ENCODE results near the gene IRF7. TPM values are rescaled to one million over a fixed set of nuclear protein-coding genes. Genes with fewer than 3 reads are reported as not detected.

Gene IRF7
- total RNA-seq, 1 experiment from 2014 or later, result 8.8 TPM

DNA sequence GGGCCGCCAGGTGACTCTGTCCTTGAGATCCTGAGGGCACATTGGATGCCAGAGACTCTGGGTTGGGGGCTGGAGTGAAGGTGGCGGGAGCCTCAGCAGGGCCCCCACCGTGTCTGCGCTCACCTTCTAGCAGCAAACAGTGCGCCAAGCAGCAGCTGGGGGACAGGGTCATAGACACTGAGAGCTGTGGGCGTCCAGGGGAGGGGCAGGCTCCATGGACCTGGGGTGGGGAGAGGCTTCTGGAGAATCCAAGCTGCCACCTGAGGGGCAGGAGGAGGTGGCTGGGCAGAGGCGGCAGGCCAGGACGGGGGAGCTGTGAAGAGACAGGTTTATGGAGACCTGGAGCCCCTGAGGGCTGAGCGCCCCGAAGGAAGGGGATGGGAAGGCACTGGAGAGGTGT is 31.5 kb downstream of the IRF7 start:
- Histone ChIP-seq H3K36me3 (ENCODE audit: insufficient read depth, low read length, poor library complexity, severe bottlenecking) (peaks cover 35% of the 10 kb centered on the region), H3K4me1 (ENCODE audit: insufficient read depth, low read length, poor library complexity, severe bottlenecking) (no peaks in the 10 kb centered on the region), H3K4me3 (ENCODE audit: low read depth, low read length, poor library complexity, severe bottlenecking) (no peak overlapping the region), H3K27me3 (replicated peaks; ENCODE audit: insufficient read depth, low read depth, low read length, poor library complexity) (no peaks in the 10 kb centered on the region), H3K27ac (ENCODE audit: low read depth, low read length, poor library complexity, severe bottlenecking) (no peak overlapping the region), H3K9me3 (ENCODE audit: low read depth, low read length, poor library complexity, severe bottlenecking) (no peaks in the 10 kb centered on the region)
- BruUV-seq (replicated peaks), result no TSS peak
- TF ChIP-seq EZH2 (IDR thresholded peaks at IDR 0.05; ENCODE audit: borderline replicate concordance, low read depth, low read length, poor library complexity, severe bottlenecking), result no peak
- TF ChIP-seq, protein P1, sequence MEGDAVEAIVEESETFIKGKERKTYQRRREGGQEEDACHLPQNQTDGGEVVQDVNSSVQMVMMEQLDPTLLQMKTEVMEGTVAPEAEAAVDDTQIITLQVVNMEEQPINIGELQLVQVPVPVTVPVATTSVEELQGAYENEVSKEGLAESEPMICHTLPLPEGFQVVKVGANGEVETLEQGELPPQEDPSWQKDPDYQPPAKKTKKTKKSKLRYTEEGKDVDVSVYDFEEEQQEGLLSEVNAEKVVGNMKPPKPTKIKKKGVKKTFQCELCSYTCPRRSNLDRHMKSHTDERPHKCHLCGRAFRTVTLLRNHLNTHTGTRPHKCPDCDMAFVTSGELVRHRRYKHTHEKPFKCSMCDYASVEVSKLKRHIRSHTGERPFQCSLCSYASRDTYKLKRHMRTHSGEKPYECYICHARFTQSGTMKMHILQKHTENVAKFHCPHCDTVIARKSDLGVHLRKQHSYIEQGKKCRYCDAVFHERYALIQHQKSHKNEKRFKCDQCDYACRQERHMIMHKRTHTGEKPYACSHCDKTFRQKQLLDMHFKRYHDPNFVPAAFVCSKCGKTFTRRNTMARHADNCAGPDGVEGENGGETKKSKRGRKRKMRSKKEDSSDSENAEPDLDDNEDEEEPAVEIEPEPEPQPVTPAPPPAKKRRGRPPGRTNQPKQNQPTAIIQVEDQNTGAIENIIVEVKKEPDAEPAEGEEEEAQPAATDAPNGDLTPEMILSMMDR (conservative IDR thresholded peaks at IDR 0.05; ENCODE audit: low read depth, low read length), result no peak
- intact Hi-C loops (cut with micrococcal nuclease; ENCODE audit: unreplicated experiment), result no loop called here
- CTCF ChIA-PET, result no interaction called here
- no peak for DNase-seq (ENCODE audit: low spot score)
- POLR2A ChIA-PET (ENCODE audit: low non-redundant PET), result no interaction called here

DNA sequence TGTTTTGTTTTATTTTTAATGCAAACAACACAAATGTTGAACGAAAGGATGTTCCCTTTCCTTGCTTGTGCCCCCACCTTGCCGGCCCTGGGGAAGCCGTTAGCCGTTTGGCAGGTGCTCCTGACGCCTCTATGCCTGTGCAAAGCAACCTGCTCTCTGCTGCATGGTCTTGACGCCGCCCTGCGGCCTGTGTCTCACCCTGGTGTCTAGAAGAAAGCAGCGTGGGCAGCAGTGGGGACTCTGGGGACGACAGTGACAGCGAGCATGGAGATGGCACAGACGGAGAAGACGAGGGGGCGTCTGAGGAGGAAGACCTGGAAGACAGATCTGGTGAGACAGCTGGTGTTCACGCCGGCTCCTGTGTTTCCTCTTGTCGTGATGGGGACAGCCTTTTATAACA is 34.0 kb downstream of the IRF7 start:
- ChIA-PET CTCF (no interaction called here), POLR2A (ENCODE audit: low non-redundant PET) (no interaction called here)
- Histone ChIP-seq H3K4me1 (ENCODE audit: insufficient read depth, low read length, poor library complexity, severe bottlenecking) (peaks cover 12% of the 10 kb centered on the region), H3K27me3 (replicated peaks; ENCODE audit: insufficient read depth, low read depth, low read length, poor library complexity) (no peaks in the 10 kb centered on the region), H3K36me3 (ENCODE audit: insufficient read depth, low read length, poor library complexity, severe bottlenecking) (peaks cover 15% of the 10 kb centered on the region), H3K4me3 (ENCODE audit: low read depth, low read length, poor library complexity, severe bottlenecking) (no peak overlapping the region), H3K27ac (ENCODE audit: low read depth, low read length, poor library complexity, severe bottlenecking) (no peak overlapping the region), H3K9me3 (ENCODE audit: low read depth, low read length, poor library complexity, severe bottlenecking) (no peaks in the 10 kb centered on the region)
- no TSS peak for BruUV-seq (replicated peaks)
- no peak for TF ChIP-seq EZH2 (IDR thresholded peaks at IDR 0.05; ENCODE audit: borderline replicate concordance, low read depth, low read length, poor library complexity, severe bottlenecking)
- TF ChIP-seq, protein P1 (conservative IDR thresholded peaks at IDR 0.05; ENCODE audit: low read depth, low read length), result no peak
- intact Hi-C loops (cut with micrococcal nuclease; ENCODE audit: unreplicated experiment), result no loop called here
- DNase-seq (ENCODE audit: low spot score), result no peak

DNA sequence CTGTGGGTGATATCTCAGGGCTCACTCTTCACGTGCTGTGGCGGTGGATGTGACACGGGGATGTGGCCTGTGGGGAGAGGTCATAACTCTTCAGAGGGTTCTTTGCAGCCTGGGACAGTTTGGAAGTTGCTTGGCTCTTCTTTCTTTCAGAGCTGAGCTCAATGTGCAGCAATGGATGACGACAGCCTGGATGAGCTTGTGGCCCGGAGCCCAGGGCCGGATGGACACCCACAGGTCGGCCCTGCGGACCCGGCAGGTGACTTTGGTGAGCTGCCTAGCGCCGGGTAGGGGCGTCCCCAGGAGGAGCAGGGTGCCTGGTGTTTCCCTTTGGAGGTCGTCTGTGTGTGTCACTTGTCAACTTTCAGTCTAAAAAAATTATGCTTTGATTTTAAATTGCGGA is 34.4 kb downstream of the IRF7 start:
- peaks cover 11% of the 10 kb centered on the region for H3K36me3 ChIP-seq (ENCODE audit: insufficient read depth, low read length, poor library complexity, severe bottlenecking)
- no peak for TF ChIP-seq EZH2 (IDR thresholded peaks at IDR 0.05; ENCODE audit: borderline replicate concordance, low read depth, low read length, poor library complexity, severe bottlenecking)
- TF ChIP-seq, protein P1 (conservative IDR thresholded peaks at IDR 0.05; ENCODE audit: low read depth, low read length), result no peak
- no peaks in the 10 kb centered on the region for H3K27me3 ChIP-seq (replicated peaks; ENCODE audit: insufficient read depth, low read depth, low read length, poor library complexity)
- peaks cover 12% of the 10 kb centered on the region for H3K4me1 ChIP-seq (ENCODE audit: insufficient read depth, low read length, poor library complexity, severe bottlenecking)
- ChIA-PET CTCF (no interaction called here), POLR2A (ENCODE audit: low non-redundant PET) (no interaction called here)
- BruUV-seq (replicated peaks), result no TSS peak
- no peak for DNase-seq (ENCODE audit: low spot score)
- intact Hi-C loops (cut with micrococcal nuclease; ENCODE audit: unreplicated experiment), result no loop called here
- H3K4me3 ChIP-seq (ENCODE audit: low read depth, low read length, poor library complexity, severe bottlenecking), result no peak overlapping the region
- no peaks in the 10 kb centered on the region for H3K9me3 ChIP-seq (ENCODE audit: low read depth, low read length, poor library complexity, severe bottlenecking)
- H3K27ac ChIP-seq (ENCODE audit: low read depth, low read length, poor library complexity, severe bottlenecking), result no peak overlapping the region

All from A673 (cell line).